CD4-positive, CD25-positive, alpha-beta regulatory T cell (primary cell): ENCODE measurements around the gene NRP2. TPM values are rescaled to one million over a fixed set of nuclear protein-coding genes. Genes with fewer than 3 reads are reported as not detected.

Source experiments
- ATAC-seq, 2 donors: fragments of 150-1000 bp; cut with Tn5 transposase; one replicate each; pipeline ENCODE4 v1.10.0; 2021; ENCODE audit warnings: low read depth in 2 of 2, moderate number of reproducible peaks in 2 of 2, moderate library complexity in 1 of 2
- DNase-seq, 3 donors: peaks; one replicate each; pipeline versions ENCODE4 v3.0.0 to v3.0.0-alpha.2; 2012 to 2022; ENCODE audit warnings: mixed read lengths in 1 of 3
- H3K27ac ChIP-seq: one replicate; pipeline ENCODE4 v1.7.0; 2013; ENCODE audit warnings: mild to moderate bottlenecking, low read length; ENCODE audit not compliant: insufficient read depth, poor library complexity, severe bottlenecking
- H3K27me3 ChIP-seq: one replicate; pipeline ENCODE4 v1.7.0; 2013; ENCODE audit warnings: low read length; ENCODE audit not compliant: control insufficient read depth, insufficient read depth
- H3K36me3 ChIP-seq: one replicate; pipeline ENCODE4 v1.7.0; 2013; ENCODE audit warnings: mild to moderate bottlenecking, low read length, moderate library complexity; ENCODE audit not compliant: control insufficient read depth, insufficient read depth
- H3K4me1 ChIP-seq: 2 replicates; pipeline ENCODE4 v1.7.0; 2013; ENCODE audit warnings: mild to moderate bottlenecking, low read length; ENCODE audit not compliant: insufficient read depth, control insufficient read depth, poor library complexity, severe bottlenecking
- H3K4me3 ChIP-seq: one replicate; pipeline ENCODE4 v1.7.0; 2013; ENCODE audit warnings: low read depth, mild to moderate bottlenecking, low read length, moderate library complexity
- H3K9me3 ChIP-seq, 2 experiments: 1 replicate in 1 of 2; 2 replicates in 1 of 2; pipeline ENCODE4 v1.7.0; 2013; ENCODE audit warnings: low read length in 2 of 2, mild to moderate bottlenecking in 1 of 2, moderate library complexity in 1 of 2; ENCODE audit not compliant: control insufficient read depth in 2 of 2
- H3K27ac Mint-ChIP-seq, 3 donors: one replicate each; pipeline ENCODE4 v1.8.0; 2020 to 2022; ENCODE audit warnings: mild to moderate bottlenecking in 3 of 3, mixed read lengths in 3 of 3, moderate library complexity in 2 of 3
- H3K27me3 Mint-ChIP-seq: one replicate; pipeline ENCODE4 v1.8.0; 2022; ENCODE audit warnings: mild to moderate bottlenecking, mixed read lengths
- H3K36me3 Mint-ChIP-seq: one replicate; pipeline ENCODE4 v1.8.0; 2020; ENCODE audit warnings: mixed read lengths
- H3K4me1 Mint-ChIP-seq, 4 donors: one replicate each; pipeline ENCODE4 v1.8.0; 2020 to 2022; ENCODE audit warnings: mixed read lengths in 4 of 4, mild to moderate bottlenecking in 1 of 4
- H3K4me3 Mint-ChIP-seq, 4 donors: one replicate each; pipeline ENCODE4 v1.8.0; 2020 to 2022; ENCODE audit warnings: mild to moderate bottlenecking in 4 of 4, mixed read lengths in 4 of 4, moderate library complexity in 3 of 4
- H3K9me3 Mint-ChIP-seq, 7 donors: one replicate each; pipeline ENCODE4 v1.8.0; 2020 to 2022; ENCODE audit warnings: mixed read lengths in 7 of 7, mild to moderate bottlenecking in 3 of 7, moderate library complexity in 2 of 7
- polyA plus RNA-seq, 4 donors: library from polyadenylated mRNA; unstranded; fragments of 300-500 nt; fragmentation: Illumina TruSeq; gene quantifications; one replicate each; pipeline ENCODE4 v1.2.3, GENCODE V29; 2021
- total RNA-seq: library from RNA; stranded (reverse); gene quantifications from one replicate; pipeline ENCODE4 v1.2.3, GENCODE V29; 2022

Gene NRP2
- total and polyA plus RNA-seq, 5 donors from 2014 or later = 0.64 TPM; not detected in 4

- Mint-ChIP-seq H3K4me1 (no peaks in the 10 kb centered on the region), H3K27ac (peak overlapping the region in 1 of 3 donors; percentile 50), H3K36me3 (no peaks in the 10 kb centered on the region), H3K4me3 (no peak overlapping the region), H3K9me3 (no peaks in the 10 kb centered on the region), H3K27me3 (peaks cover 10% of the 10 kb centered on the region)
- Histone ChIP-seq H3K4me1 (no peaks in the 10 kb centered on the region), H3K36me3 (no peaks in the 10 kb centered on the region), H3K4me3 (no peak overlapping the region), H3K27ac (no peak overlapping the region), H3K27me3 (no peaks in the 10 kb centered on the region), H3K9me3 (no peaks in the 10 kb centered on the region)
- ATAC-seq (no peak), DNase-seq (no peak)
Measured at GRCh38 chr2:205747829-205748386, 65.6 kb downstream of the NRP2 start.

GRCh38 chr2:205748639-205749038 is 66.3 kb downstream of the NRP2 start:
- Mint-ChIP-seq H3K9me3 (no peaks in the 10 kb centered on the region), H3K27ac (no peak overlapping the region), H3K4me1 (no peaks in the 10 kb centered on the region), H3K27me3 (peaks cover 10% of the 10 kb centered on the region), H3K4me3 (no peak overlapping the region), H3K36me3 (no peaks in the 10 kb centered on the region)
- ATAC-seq (no peak), DNase-seq (no peak)
- no peak overlapping the region for H3K4me3 ChIP-seq
- H3K4me1 ChIP-seq = no peaks in the 10 kb centered on the region
- no peaks in the 10 kb centered on the region for H3K9me3 ChIP-seq
- H3K36me3 ChIP-seq = no peaks in the 10 kb centered on the region
- H3K27ac ChIP-seq = no peak overlapping the region
- no peaks in the 10 kb centered on the region for H3K27me3 ChIP-seq

- Mint-ChIP-seq H3K9me3 (no peaks in the 10 kb centered on the region), H3K4me3 (no peak overlapping the region), H3K27ac (no peak overlapping the region), H3K36me3 (no peaks in the 10 kb centered on the region), H3K27me3 (peaks cover 10% of the 10 kb centered on the region), H3K4me1 (no peaks in the 10 kb centered on the region)
- Histone ChIP-seq H3K36me3 (no peaks in the 10 kb centered on the region), H3K4me3 (no peak overlapping the region), H3K4me1 (no peaks in the 10 kb centered on the region), H3K27ac (no peak overlapping the region), H3K27me3 (no peaks in the 10 kb centered on the region), H3K9me3 (no peaks in the 10 kb centered on the region)
- ATAC-seq (no peak), DNase-seq (no peak)
Measured at GRCh38 chr2:205749078-205749477, 66.8 kb downstream of the NRP2 start.

GRCh38 chr2:205750797-205751196 is 68.5 kb downstream of the NRP2 start:
- Histone ChIP-seq H3K36me3 (no peaks in the 10 kb centered on the region), H3K27ac (no peak overlapping the region), H3K4me1 (no peaks in the 10 kb centered on the region), H3K9me3 (no peaks in the 10 kb centered on the region), H3K27me3 (no peaks in the 10 kb centered on the region), H3K4me3 (no peak overlapping the region)
- H3K4me3 Mint-ChIP-seq = no peak overlapping the region
- no peaks in the 10 kb centered on the region for H3K4me1 Mint-ChIP-seq
- DNase-seq (no peak), ATAC-seq (no peak)
- H3K27ac Mint-ChIP-seq = no peak overlapping the region
- no peaks in the 10 kb centered on the region for H3K36me3 Mint-ChIP-seq
- peaks cover 16% of the 10 kb centered on the region for H3K27me3 Mint-ChIP-seq
- no peaks in the 10 kb centered on the region for H3K9me3 Mint-ChIP-seq

- Mint-ChIP-seq H3K9me3 (no peaks in the 10 kb centered on the region), H3K27ac (no peak overlapping the region), H3K4me1 (no peaks in the 10 kb centered on the region), H3K36me3 (no peaks in the 10 kb centered on the region), H3K27me3 (peaks cover 16% of the 10 kb centered on the region), H3K4me3 (no peak overlapping the region)
- Histone ChIP-seq H3K27ac (no peak overlapping the region), H3K9me3 (no peaks in the 10 kb centered on the region), H3K36me3 (no peaks in the 10 kb centered on the region), H3K4me3 (no peak overlapping the region), H3K4me1 (no peaks in the 10 kb centered on the region), H3K27me3 (no peaks in the 10 kb centered on the region)
- no peak for DNase-seq
- ATAC-seq = no peak
Measured at GRCh38 chr2:205751569-205752031, 69.3 kb downstream of the NRP2 start.

GRCh38 chr2:205752296-205752820 is 70.1 kb downstream of the NRP2 start:
- Histone ChIP-seq H3K4me1 (no peaks in the 10 kb centered on the region), H3K27me3 (no peaks in the 10 kb centered on the region), H3K9me3 (no peaks in the 10 kb centered on the region), H3K36me3 (no peaks in the 10 kb centered on the region), H3K27ac (no peak overlapping the region), H3K4me3 (no peak overlapping the region)
- Mint-ChIP-seq H3K4me1 (no peaks in the 10 kb centered on the region), H3K27ac (no peak overlapping the region), H3K36me3 (no peaks in the 10 kb centered on the region), H3K4me3 (no peak overlapping the region), H3K9me3 (peaks cover 0 to 1% (median 0%) of the 10 kb centered on the region in 7 donors), H3K27me3 (peaks cover 16% of the 10 kb centered on the region)
- ATAC-seq = no peak
- DNase-seq = no peak

GRCh38 chr2:205752924-205753323 is 70.6 kb downstream of the NRP2 start:
- H3K27ac Mint-ChIP-seq = no peak overlapping the region

GRCh38 chr2:205754285-205754923 is 72.1 kb downstream of the NRP2 start:
- DNase-seq (no peak), ATAC-seq (no peak)
- Histone ChIP-seq H3K36me3 (no peaks in the 10 kb centered on the region), H3K27ac (no peak overlapping the region), H3K27me3 (no peaks in the 10 kb centered on the region), H3K9me3 (no peaks in the 10 kb centered on the region), H3K4me1 (no peaks in the 10 kb centered on the region), H3K4me3 (no peak overlapping the region)
- no peaks in the 10 kb centered on the region for H3K36me3 Mint-ChIP-seq
- no peak overlapping the region for H3K27ac Mint-ChIP-seq
- H3K9me3 Mint-ChIP-seq = peaks cover 0 to 1% (median 0%) of the 10 kb centered on the region in 7 donors
- no peak overlapping the region for H3K4me3 Mint-ChIP-seq
- H3K4me1 Mint-ChIP-seq = no peaks in the 10 kb centered on the region
- peaks cover 14% of the 10 kb centered on the region for H3K27me3 Mint-ChIP-seq

More at GRCh38 chr2:205752924-205753323, 70.6 kb downstream of the NRP2 start:
- Histone ChIP-seq H3K9me3 (no peaks in the 10 kb centered on the region), H3K27me3 (no peaks in the 10 kb centered on the region), H3K36me3 (no peaks in the 10 kb centered on the region), H3K4me3 (no peak overlapping the region), H3K4me1 (no peaks in the 10 kb centered on the region), H3K27ac (no peak overlapping the region)
- DNase-seq (no peak), ATAC-seq (no peak)
- no peaks in the 10 kb centered on the region for H3K36me3 Mint-ChIP-seq
- no peak overlapping the region for H3K4me3 Mint-ChIP-seq
- H3K4me1 Mint-ChIP-seq = no peaks in the 10 kb centered on the region
- peaks cover 15% of the 10 kb centered on the region for H3K27me3 Mint-ChIP-seq
- H3K9me3 Mint-ChIP-seq = peaks cover 0 to 1% (median 0%) of the 10 kb centered on the region in 7 donors
